Stimulated activated naive B cell treated with anti-CD40 and anti-IgM and Interleukin-4, amounts not matched to agents 10 μg/mL and 1 μg/mL and 100 μg/mL, for 72 hours (primary cell): ENCODE results near the gene TRIM40.
"Not testable (repeated sequence)": the region's sequence is repeated elsewhere in the genome, so short reads cannot be mapped to it uniquely, and the experiment has no call there.

Experiments
- ATAC-seq, 2 donors: fragments of 150-1000 bp; cut with Tn5 transposase; replicated peaks; 2 replicates each; pipeline ENCODE4 v1.10.0; 2021; ENCODE audit warnings: moderate library complexity in 1 of 2
- DNase-seq: peaks from one replicate; pipeline ENCODE4 v3.0.0; 2021
- H3K27ac Mint-ChIP-seq: one replicate; pipeline ENCODE4 v1.8.0; 2022; ENCODE audit warnings: mild to moderate bottlenecking, mixed read lengths
- H3K27me3 Mint-ChIP-seq, 2 donors: one replicate each; pipeline ENCODE4 v1.8.0; 2022; ENCODE audit warnings: mixed read lengths in 2 of 2
- H3K36me3 Mint-ChIP-seq, 2 donors: one replicate each; pipeline ENCODE4 v1.8.0; 2022; ENCODE audit warnings: mixed read lengths in 2 of 2, mild to moderate bottlenecking in 1 of 2
- H3K4me1 Mint-ChIP-seq, 2 donors: one replicate each; pipeline ENCODE4 v1.8.0; 2022; ENCODE audit warnings: mixed read lengths in 2 of 2, mild to moderate bottlenecking in 1 of 2
- H3K4me3 Mint-ChIP-seq, 2 donors: one replicate each; pipeline ENCODE4 v1.8.0; 2022; ENCODE audit warnings: mild to moderate bottlenecking in 2 of 2, mixed read lengths in 2 of 2, moderate library complexity in 1 of 2
- H3K9me3 Mint-ChIP-seq, 2 donors: one replicate each; pipeline ENCODE4 v1.8.0; 2022; ENCODE audit warnings: mixed read lengths in 2 of 2, mild to moderate bottlenecking in 1 of 2

The TRIM40 gene

DNA sequence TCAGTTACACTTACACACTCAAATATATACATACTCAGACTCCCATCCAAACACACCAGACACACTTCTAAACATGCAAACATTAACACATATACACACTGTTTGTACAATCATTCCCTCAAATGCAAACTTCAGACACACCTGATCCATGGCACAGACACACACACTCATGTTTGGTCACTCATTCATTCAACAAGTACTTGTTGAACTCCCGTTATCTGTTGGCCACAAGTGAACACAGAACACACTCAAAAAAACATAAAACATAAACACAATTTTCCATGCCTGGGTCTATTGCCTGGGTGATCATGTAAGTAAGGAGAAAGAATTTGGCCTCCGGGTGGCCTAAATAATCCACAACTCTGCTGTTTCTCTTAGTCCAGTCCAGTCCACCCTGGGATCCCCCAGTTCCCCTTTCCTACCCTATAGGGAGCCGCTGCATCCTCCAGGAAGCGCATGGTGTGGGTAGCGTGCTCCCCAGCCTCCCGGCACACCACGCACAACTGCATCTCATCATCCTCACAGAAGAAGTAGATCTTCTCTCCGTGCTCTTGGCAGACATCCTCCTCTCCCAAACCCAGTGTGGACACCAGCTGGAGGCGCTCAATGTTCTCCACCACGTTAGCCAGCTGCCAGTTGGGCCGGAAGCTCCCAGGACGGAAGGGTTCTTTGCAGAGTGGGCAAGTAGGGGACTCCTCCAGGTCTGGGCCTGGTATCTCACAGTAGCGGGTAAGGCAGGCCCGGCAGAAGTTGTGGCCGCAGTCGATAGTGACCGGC lies 24.3 kb downstream of the TRIM40 start:
- Mint-ChIP-seq H3K27me3 (peaks cover 41 to 44% of the 10 kb centered on the region in 2 donors), H3K27ac (no peak overlapping the region), H3K9me3 (no peaks in the 10 kb centered on the region), H3K36me3 (no peaks in the 10 kb centered on the region), H3K4me1 (peaks cover 9 to 11% of the 10 kb centered on the region in 2 donors), H3K4me3 (no peak overlapping the region)
- ATAC-seq: no peak
- no peak for DNase-seq

GRCh38 chr6:30160785-30161531 lies 25.0 kb downstream of the TRIM40 start, which contains the start of gene TRIM10:
TRIM10 (minus strand) TSS chr6:30161211; CDS start chr6:30160858, 353 bp downstream.
- Mint-ChIP-seq H3K4me3 (no peak within 1 kb of the TSS), H3K9me3 (no peaks in the 10 kb centered on the region), H3K36me3 (no peaks in the 10 kb centered on the region), H3K27ac (peak within 1 kb of the TSS; percentile 26), H3K27me3 (peaks cover 41 to 42% of the 10 kb centered on the region in 2 donors), H3K4me1 (peaks cover 9 to 11% of the 10 kb centered on the region in 2 donors)
- DNase-seq (no peak), ATAC-seq (no peak)

- Mint-ChIP-seq H3K4me3 (no peak overlapping the region), H3K9me3 (no peaks in the 10 kb centered on the region), H3K4me1 (peaks cover 9 to 11% of the 10 kb centered on the region in 2 donors), H3K27ac (no peak overlapping the region), H3K27me3 (peaks cover 44 to 46% of the 10 kb centered on the region in 2 donors), H3K36me3 (no peaks in the 10 kb centered on the region)
- DNase-seq (no peak), ATAC-seq (no peak)
These were observed 26.5 kb downstream of the TRIM40 start for GRCh38 chr6:30162265-30163089.

DNA sequence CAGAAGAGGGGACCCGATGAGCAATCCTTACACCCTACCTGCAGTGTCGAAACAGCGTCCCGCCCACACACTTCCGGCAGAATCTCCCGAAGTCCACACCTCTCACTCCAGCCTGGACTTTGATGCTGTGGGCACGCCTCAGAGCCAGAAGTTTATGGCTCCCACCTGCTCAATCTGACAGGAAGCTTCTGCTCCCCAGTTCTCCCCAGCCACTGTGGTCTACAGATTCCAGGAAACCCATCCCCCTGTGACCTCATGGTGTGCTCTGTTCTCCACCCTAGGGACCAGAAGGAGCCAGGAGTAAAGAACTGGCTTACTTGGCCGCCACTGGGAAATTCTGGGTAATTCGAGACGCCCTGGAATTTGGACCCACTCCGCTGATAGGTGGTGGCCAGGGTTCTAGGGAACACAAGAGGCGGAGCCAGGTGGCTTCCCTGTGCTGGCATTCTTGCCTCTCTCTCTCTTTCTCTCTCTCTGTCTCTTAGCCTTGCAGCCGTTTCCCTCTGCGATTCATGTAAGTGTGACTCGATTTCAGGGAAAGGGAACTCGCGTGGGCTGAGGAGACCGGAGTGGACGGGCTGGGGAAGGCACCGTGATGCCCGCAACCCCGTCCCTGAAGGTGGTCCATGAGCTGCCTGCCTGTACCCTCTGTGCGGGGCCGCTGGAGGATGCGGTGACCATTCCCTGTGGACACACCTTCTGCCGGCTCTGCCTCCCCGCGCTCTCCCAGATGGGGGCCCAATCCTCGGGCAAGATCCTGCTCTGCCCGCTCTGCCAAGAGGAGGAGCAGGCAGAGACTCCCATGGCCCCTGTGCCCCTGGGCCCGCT lies 27.4 kb downstream of the TRIM40 start, which contains the start of gene TRIM15:
Gene TRIM15, plus strand, starts transcription at position 457 of the 828 bp plus-strand sequence. Its CDS starts 139 bp downstream, at position 596.
- Mint-ChIP-seq H3K4me3 (no peak within 1 kb of the TSS), H3K4me1 (peaks cover 3 to 5% of the 10 kb centered on the region in 2 donors), H3K27me3 (peaks cover 52% of the 10 kb centered on the region in 2 donors), H3K36me3 (no peaks in the 10 kb centered on the region), H3K9me3 (no peaks in the 10 kb centered on the region), H3K27ac (no peak within 1 kb of the TSS)
- no peak for DNase-seq
- ATAC-seq: no peak

GRCh38 chr6:30163918-30164654 lies 28.1 kb downstream of the TRIM40 start:
- Mint-ChIP-seq H3K4me1 (no peaks in the 10 kb centered on the region), H3K27ac (no peak overlapping the region), H3K36me3 (no peaks in the 10 kb centered on the region), H3K4me3 (no peak overlapping the region), H3K9me3 (no peaks in the 10 kb centered on the region), H3K27me3 (peaks cover 55% of the 10 kb centered on the region in 2 donors)
- no peak for ATAC-seq
- no peak for DNase-seq

DNA sequence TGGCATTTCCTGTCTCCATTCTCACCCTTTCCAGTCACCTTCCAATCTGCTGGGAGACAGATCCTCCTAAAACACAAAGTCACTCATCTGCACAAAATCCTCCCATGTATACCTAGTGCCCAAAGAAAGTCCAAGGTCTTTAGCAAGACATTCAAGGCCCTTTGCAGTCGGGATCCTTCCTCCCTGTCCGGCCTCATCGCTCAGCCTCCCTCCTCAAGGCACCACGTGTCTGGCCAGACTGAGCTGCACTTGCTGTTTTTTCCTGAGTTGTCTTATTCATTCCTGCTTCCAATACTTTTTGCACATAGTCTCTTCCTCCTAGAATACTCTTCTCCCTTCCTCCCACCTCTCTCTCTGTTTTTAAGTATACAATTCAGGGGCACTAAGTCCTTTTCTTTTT lies 28.8 kb downstream of the TRIM40 start:
- H3K4me3 Mint-ChIP-seq: no peak overlapping the region
- H3K27me3 Mint-ChIP-seq: peaks cover 54 to 58% of the 10 kb centered on the region in 2 donors
- ATAC-seq (no peak), DNase-seq (no peak)
- no peaks in the 10 kb centered on the region for H3K4me1 Mint-ChIP-seq
- H3K36me3 Mint-ChIP-seq: no peaks in the 10 kb centered on the region
- H3K27ac Mint-ChIP-seq: no peak overlapping the region
- H3K9me3 Mint-ChIP-seq: no peaks in the 10 kb centered on the region

DNA sequence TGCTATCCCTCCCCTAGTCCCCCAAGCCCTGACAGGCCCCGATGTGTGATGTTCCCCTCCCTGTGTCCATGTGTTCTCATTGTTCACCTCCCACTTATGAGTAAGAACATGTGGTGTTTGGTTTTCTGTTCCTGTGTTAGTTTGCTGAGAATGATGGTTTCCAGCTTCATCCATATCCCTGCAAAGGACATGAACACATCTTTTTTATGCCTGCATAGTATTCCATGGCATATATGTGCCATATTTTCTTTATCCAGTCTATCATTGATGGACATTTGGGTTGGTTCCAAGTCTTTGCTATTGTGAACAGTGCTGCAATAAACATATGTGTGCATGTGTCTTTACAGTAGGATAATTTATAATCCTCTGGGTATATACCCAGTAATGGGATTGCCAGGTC lies 29.3 kb downstream of the TRIM40 start:
- not testable (repeated sequence) for H3K4me3 Mint-ChIP-seq, H3K36me3 Mint-ChIP-seq, H3K27ac Mint-ChIP-seq, DNase-seq, H3K4me1 Mint-ChIP-seq, H3K9me3 Mint-ChIP-seq, ATAC-seq
- peaks cover 53 to 58% of the 10 kb centered on the region in 2 donors for H3K27me3 Mint-ChIP-seq

- ATAC-seq (no peak), DNase-seq (no peak)
- H3K36me3 Mint-ChIP-seq: no peaks in the 10 kb centered on the region
- peaks cover 56 to 68% of the 10 kb centered on the region in 2 donors for H3K27me3 Mint-ChIP-seq
- no peak overlapping the region for H3K4me3 Mint-ChIP-seq
- H3K4me1 Mint-ChIP-seq: peaks cover 6 to 7% of the 10 kb centered on the region in 2 donors
- no peaks in the 10 kb centered on the region for H3K9me3 Mint-ChIP-seq
- no peak overlapping the region for H3K27ac Mint-ChIP-seq
These were observed 31.2 kb downstream of the TRIM40 start for GRCh38 chr6:30167101-30167500.

DNA sequence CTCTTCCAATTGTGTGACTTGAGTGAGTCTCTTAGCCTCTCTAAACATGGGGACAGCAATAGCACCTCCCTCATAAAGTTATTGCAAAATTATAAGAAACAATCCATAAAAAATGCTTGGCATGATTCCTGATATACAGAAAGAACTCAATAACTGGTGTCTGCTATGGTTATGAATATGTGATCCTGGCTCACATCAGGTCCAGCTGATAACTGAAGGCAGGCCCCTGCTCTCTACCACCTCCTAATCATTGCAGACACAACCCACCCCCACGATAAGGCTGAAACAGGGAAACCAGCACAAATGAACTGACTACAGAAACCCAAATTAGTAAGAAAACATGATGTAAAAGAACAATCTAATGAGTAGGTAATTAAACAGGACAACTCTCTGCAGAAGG lies 32.8 kb downstream of the TRIM40 start:
- Mint-ChIP-seq H3K27ac (no peak overlapping the region), H3K4me3 (no peak overlapping the region), H3K27me3 (peaks cover 63 to 78% of the 10 kb centered on the region in 2 donors), H3K4me1 (peaks cover 6 to 7% of the 10 kb centered on the region in 2 donors), H3K9me3 (no peaks in the 10 kb centered on the region), H3K36me3 (no peaks in the 10 kb centered on the region)
- ATAC-seq: no peak
- no peak for DNase-seq

GRCh38 chr6:30169658-30170614 lies 34.0 kb downstream of the TRIM40 start:
- Mint-ChIP-seq H3K27ac (no peak overlapping the region), H3K9me3 (no peaks in the 10 kb centered on the region), H3K4me3 (no peak overlapping the region), H3K27me3 (peaks cover 57 to 74% of the 10 kb centered on the region in 2 donors), H3K36me3 (no peaks in the 10 kb centered on the region), H3K4me1 (peaks cover 7 to 10% of the 10 kb centered on the region in 2 donors)
- ATAC-seq (peak; percentile 85 to 89), DNase-seq (no peak)

- H3K9me3 Mint-ChIP-seq: no peaks in the 10 kb centered on the region
- peaks cover 58 to 78% of the 10 kb centered on the region in 2 donors for H3K27me3 Mint-ChIP-seq
- H3K4me3 Mint-ChIP-seq: peak overlapping the region; percentile 69 to 75
- ATAC-seq (peak; percentile 52 to 55), DNase-seq (no peak)
- H3K4me1 Mint-ChIP-seq: peaks cover 7 to 11% of the 10 kb centered on the region in 2 donors
- no peak overlapping the region for H3K27ac Mint-ChIP-seq
- no peaks in the 10 kb centered on the region for H3K36me3 Mint-ChIP-seq
These were observed 35.9 kb downstream of the TRIM40 start for GRCh38 chr6:30171677-30172471.
